VCaP (cell line): ENCODE measurements around the gene TLR4.

Experiments used
- H3K27ac ChIP-seq: fragments of 450-650 bp; 2 replicates; pipeline ENCODE4 v1.5.1; 2017
- TF ChIP-seq, protein P1 (sequence below): fragments of 450-650 bp; conservative IDR thresholded peaks from 2 replicates; pipeline ENCODE4 v1.5.1; 2017; ENCODE audit warnings: mild to moderate bottlenecking, moderate library complexity

Gene TLR4

GRCh38 chr9:117720555-117720954 is 16.4 kb downstream of the TLR4 start:
- TF ChIP-seq, protein P1, sequence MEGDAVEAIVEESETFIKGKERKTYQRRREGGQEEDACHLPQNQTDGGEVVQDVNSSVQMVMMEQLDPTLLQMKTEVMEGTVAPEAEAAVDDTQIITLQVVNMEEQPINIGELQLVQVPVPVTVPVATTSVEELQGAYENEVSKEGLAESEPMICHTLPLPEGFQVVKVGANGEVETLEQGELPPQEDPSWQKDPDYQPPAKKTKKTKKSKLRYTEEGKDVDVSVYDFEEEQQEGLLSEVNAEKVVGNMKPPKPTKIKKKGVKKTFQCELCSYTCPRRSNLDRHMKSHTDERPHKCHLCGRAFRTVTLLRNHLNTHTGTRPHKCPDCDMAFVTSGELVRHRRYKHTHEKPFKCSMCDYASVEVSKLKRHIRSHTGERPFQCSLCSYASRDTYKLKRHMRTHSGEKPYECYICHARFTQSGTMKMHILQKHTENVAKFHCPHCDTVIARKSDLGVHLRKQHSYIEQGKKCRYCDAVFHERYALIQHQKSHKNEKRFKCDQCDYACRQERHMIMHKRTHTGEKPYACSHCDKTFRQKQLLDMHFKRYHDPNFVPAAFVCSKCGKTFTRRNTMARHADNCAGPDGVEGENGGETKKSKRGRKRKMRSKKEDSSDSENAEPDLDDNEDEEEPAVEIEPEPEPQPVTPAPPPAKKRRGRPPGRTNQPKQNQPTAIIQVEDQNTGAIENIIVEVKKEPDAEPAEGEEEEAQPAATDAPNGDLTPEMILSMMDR: no peak
- no peak overlapping the region for H3K27ac ChIP-seq

DNA sequence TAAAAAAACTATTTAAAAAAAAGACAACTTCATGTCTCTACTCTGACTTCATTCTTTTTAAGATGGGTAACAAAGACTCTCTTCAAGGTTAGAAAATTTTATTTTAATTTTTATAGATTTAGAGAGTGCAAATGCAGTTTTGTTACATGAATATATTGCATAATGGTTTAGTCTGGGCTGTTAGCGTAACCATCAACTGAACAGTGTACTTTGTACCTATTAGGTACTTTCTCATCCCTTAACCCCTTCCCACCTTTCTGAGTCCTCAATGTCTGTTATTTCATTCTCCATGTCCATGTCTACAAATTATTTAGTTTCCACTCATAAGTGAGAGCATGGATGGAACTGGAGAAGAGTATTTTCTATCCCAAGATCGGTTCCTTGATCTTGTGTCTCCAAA is 16.8 kb downstream of the TLR4 start:
- no peak overlapping the region for H3K27ac ChIP-seq
- TF ChIP-seq, protein P1: no peak

DNA sequence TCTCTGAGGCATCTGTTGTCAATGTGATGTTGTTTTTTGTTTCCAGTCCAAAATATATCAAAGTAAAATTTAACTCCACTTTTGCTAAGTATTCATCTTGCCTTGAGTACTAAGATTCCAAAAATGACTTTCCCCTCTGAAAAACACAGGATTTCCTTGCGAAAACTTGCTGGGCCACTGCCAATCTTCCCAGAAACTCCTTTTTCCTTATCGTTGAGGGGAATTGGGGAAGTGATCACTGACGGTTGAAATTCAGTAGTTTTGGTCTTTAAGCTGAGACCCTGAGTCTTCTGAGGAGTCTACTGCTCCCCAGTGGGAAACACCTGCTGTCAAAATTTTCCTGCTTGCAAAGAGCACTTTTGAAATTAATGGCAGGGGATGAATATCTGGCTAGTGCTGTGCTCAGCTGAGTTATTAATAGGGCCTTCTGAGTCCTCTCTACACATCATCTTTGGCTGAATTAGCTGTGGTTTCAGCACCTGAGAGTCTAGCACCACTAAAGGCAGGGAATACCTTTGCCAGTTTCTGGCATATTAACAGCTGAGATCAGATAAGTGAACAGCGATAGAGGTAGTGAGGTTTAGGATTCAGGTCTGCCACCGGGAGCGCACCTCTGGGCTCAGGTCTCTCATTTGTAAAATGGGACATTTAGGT is 18.0 kb downstream of the TLR4 start:
- TF ChIP-seq, protein P1: no peak; the same call in 1 of the 2 replicates
- H3K27ac ChIP-seq: no peak overlapping the region

DNA sequence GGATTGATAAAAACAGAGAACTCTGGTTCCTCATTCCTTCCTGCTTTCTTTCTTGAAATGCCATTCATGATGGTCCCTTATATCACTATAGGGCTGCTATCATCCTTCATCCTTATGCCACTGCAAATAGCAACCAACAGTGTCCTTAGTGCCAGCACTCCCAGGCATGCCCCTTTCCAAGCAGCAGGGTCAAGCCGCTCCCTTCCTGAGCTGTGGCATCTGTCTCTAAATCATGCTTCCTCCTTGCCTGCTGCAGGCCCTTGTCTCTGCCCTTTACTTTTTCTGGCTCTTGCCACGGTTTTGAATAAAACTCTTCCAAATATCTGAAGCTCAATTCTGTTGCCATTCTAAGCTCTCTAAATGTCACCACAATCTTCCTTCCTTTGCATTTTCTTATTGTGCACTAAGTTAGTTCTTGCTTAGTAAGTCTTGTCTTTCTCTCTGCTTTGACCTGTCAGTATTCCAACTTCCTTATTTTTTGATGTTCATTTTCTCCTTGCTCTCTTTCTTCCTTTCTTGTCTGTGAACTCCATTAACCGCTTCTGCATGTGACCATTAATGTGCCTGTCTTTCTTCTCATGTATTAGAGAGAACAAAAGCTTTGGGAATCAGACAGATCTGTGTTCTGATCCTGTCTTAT is 19.9 kb downstream of the TLR4 start:
- TF ChIP-seq, protein P1: no peak
- no peak overlapping the region for H3K27ac ChIP-seq

GRCh38 chr9:117725426-117725887 is 21.3 kb downstream of the TLR4 start:
- H3K27ac ChIP-seq: no peak overlapping the region

GRCh38 chr9:117729375-117729774 is 25.2 kb downstream of the TLR4 start:
- no peak overlapping the region for H3K27ac ChIP-seq
- TF ChIP-seq, protein P1: no peak

More at GRCh38 chr9:117725426-117725887, 21.3 kb downstream of the TLR4 start:
- TF ChIP-seq, protein P1: no peak

DNA sequence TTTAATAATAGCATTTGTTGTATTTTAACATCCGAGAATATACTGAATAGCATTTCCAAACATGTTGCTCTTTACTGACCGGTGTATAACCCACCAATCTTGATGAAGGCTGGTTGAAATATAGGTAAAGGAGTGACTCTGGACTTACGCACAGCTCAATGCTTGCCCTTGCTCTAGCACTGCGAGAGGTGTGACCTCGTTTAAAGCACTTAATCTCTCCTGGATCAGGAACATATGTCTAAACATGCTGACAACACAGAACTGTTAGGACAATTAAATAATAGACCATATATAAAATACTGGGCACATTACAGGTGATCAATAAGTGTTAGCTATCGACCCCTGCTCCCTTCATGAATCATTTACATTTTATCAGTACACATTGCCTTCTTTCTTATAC is 28.3 kb downstream of the TLR4 start:
- H3K27ac ChIP-seq: no peak overlapping the region
- TF ChIP-seq, protein P1: no peak
